Kasumi-1 (cell line): Measurements from ENCODE around the gene SHANK3.

Experiments used
- DNase-seq, 2 experiments: peaks; one replicate each; lab custom pipeline; 2025; lab: John Stamatoyannopoulos, UW

The SHANK3 gene

GRCh38 chr22:50678218-50678650, 5.6 kb downstream of the SHANK3 start:
- DNase-seq: no peak

GRCh38 chr22:50678651-50679521, 6.3 kb downstream of the SHANK3 start:
- DNase-seq: no peak

- DNase-seq: no peak
Measured at GRCh38 chr22:50683086-50683993, 10.7 kb downstream of the SHANK3 start.

GRCh38 chr22:50683994-50684371, 11.4 kb downstream of the SHANK3 start:
- no peak for DNase-seq

GRCh38 chr22:50684501-50684900, 11.9 kb downstream of the SHANK3 start:
- DNase-seq: no peak

GRCh38 chr22:50684986-50685385, 12.4 kb downstream of the SHANK3 start:
- DNase-seq: no peak

GRCh38 chr22:50686794-50687193, 14.2 kb downstream of the SHANK3 start:
- DNase-seq: no peak

GRCh38 chr22:50687829-50688228, 15.2 kb downstream of the SHANK3 start:
- DNase-seq: no peak

GRCh38 chr22:50688448-50688847, 15.8 kb downstream of the SHANK3 start:
- no peak for DNase-seq

- DNase-seq: peak; percentile 64 to 76
Measured at GRCh38 chr22:50691521-50691920, 18.9 kb downstream of the SHANK3 start.

GRCh38 chr22:50693462-50693861, 20.8 kb downstream of the SHANK3 start:
- DNase-seq: no peak

- DNase-seq: no peak
Measured at GRCh38 chr22:50694099-50694605, 21.5 kb downstream of the SHANK3 start.

GRCh38 chr22:50694766-50695420, 22.3 kb downstream of the SHANK3 start:
- DNase-seq: no peak

GRCh38 chr22:50695421-50696250, 23.0 kb downstream of the SHANK3 start:
- no peak for DNase-seq

GRCh38 chr22:50696251-50696798, 23.7 kb downstream of the SHANK3 start:
- DNase-seq: no peak

GRCh38 chr22:50696799-50697561, 24.4 kb downstream of the SHANK3 start:
- DNase-seq: no peak

GRCh38 chr22:50697667-50698506, 25.3 kb downstream of the SHANK3 start:
- DNase-seq: no peak

- DNase-seq: no peak
Measured at GRCh38 chr22:50698546-50698945, 25.9 kb downstream of the SHANK3 start.
